A673 (cell line): ENCODE measurements around the gene PLA2G2E. TPM values are rescaled to one million over a fixed set of nuclear protein-coding genes. Genes with fewer than 3 reads are reported as not detected.

Source experiments
- BruUV-seq: library from RNA; stranded (reverse); fragments of 400-500 nt; replicated peaks from 2 replicates; lab custom pipeline; 2021; lab: Mats Ljungman, UMichigan
- CTCF ChIA-PET: fragments of 300-600 bp; sonication (Branson Sonifier 250); formaldehyde crosslinking; loops from one replicate; lab custom pipeline; 2022; ENCODE audit warnings: antibody characterized with exemption; lab: Charles Lee
- POLR2A ChIA-PET: fragments of 300-600 bp; sonication (Branson Sonifier 250); formaldehyde crosslinking; loops from one replicate; lab custom pipeline; 2022; ENCODE audit warnings: antibody characterized with exemption; ENCODE audit not compliant: low non-redundant PET; lab: Charles Lee
- DNase-seq: peaks from one replicate; pipeline ENCODE4 v3.0.0-alpha.2; 2015; ENCODE audit warnings: low spot score
- H3K27ac ChIP-seq: fragments of 200-600 bp; sonication (generic); 2 replicates; pipeline ENCODE4 v1.5.1; 2016; ENCODE audit warnings: mixed run types, low read depth, mild to moderate bottlenecking, mixed read lengths, antibody characterized with exemption, low read length; ENCODE audit not compliant: poor library complexity, severe bottlenecking
- H3K27me3 ChIP-seq: fragments of 200-600 bp; sonication (generic); replicated peaks from 2 replicates; pipeline ENCODE4 v1.6.1; 2017; ENCODE audit warnings: mixed run types, low read depth, mild to moderate bottlenecking, mixed read lengths, antibody characterized with exemption, low read length; ENCODE audit not compliant: insufficient read depth, poor library complexity
- H3K36me3 ChIP-seq: fragments of 200-600 bp; sonication (generic); 2 replicates; pipeline ENCODE4 v1.6.1; 2016; ENCODE audit warnings: mixed run types, mild to moderate bottlenecking, mixed read lengths, antibody characterized with exemption, low read length; ENCODE audit not compliant: insufficient read depth, poor library complexity, severe bottlenecking
- H3K4me1 ChIP-seq: fragments of 200-600 bp; sonication (generic); 2 replicates; pipeline ENCODE4 v1.6.1; 2017; ENCODE audit warnings: mixed run types, mild to moderate bottlenecking, mixed read lengths, antibody characterized with exemption, low read length; ENCODE audit not compliant: insufficient read depth, poor library complexity, severe bottlenecking
- H3K4me3 ChIP-seq: fragments of 200-600 bp; sonication (generic); 2 replicates; pipeline ENCODE4 v1.5.1; 2016; ENCODE audit warnings: low read depth, mixed run types, mild to moderate bottlenecking, mixed read lengths, low read length; ENCODE audit not compliant: poor library complexity, severe bottlenecking
- H3K9me3 ChIP-seq: fragments of 200-600 bp; sonication (generic); 2 replicates; pipeline ENCODE4 v1.6.1; 2016; ENCODE audit warnings: mixed run types, low read depth, mild to moderate bottlenecking, mixed read lengths, antibody characterized with exemption, low read length; ENCODE audit not compliant: poor library complexity, severe bottlenecking
- CTCF ChIP-seq: fragments of 300-800, 200-600 bp; sonication (generic); conservative IDR thresholded peaks from 2 replicates; pipeline ENCODE4 v1.5.1; 2017; ENCODE audit warnings: low read depth, mild to moderate bottlenecking, antibody characterized with exemption, low read length, moderate library complexity, mixed read lengths
- EZH2 ChIP-seq: fragments of 200-600 bp; sonication (generic); IDR thresholded peaks from 2 replicates; pipeline ENCODE4 v1.6.1; 2017; ENCODE audit warnings: borderline replicate concordance, low read depth, mild to moderate bottlenecking, mixed read lengths, antibody characterized with exemption, low read length; ENCODE audit not compliant: poor library complexity, severe bottlenecking
- intact Hi-C: fragments of 100-400 bp; cut with micrococcal nuclease; formaldehyde crosslinking; loops from one replicate; pipeline ENCODE4 v1.10.0; 2022; ENCODE audit not compliant: unreplicated experiment
- total RNA-seq: library from RNA; stranded (reverse); gene quantifications from 2 replicates; pipeline ENCODE4 v1.2.3, GENCODE V29; 2021

PLA2G2E gene
- total RNA-seq, 1 experiment from 2014 or later, result not detected

GRCh38 chr1:19960591-19960990 lies 37.2 kb upstream of the PLA2G2E start:
- TF ChIP-seq CTCF, result no peak
- no peak for TF ChIP-seq EZH2
- no peak for DNase-seq
- CTCF ChIA-PET, result no interaction called here
- Histone ChIP-seq H3K9me3 (no peaks in the 10 kb centered on the region), H3K27me3 (peaks cover 19% of the 10 kb centered on the region), H3K36me3 (no peaks in the 10 kb centered on the region), H3K4me1 (no peaks in the 10 kb centered on the region), H3K4me3 (no peak overlapping the region), H3K27ac (no peak overlapping the region)
- intact Hi-C loops, result no loop called here
- no TSS peak for BruUV-seq
- POLR2A ChIA-PET, result no interaction called here

- DNase-seq, result no peak
- Histone ChIP-seq H3K36me3 (no peaks in the 10 kb centered on the region), H3K4me1 (no peaks in the 10 kb centered on the region), H3K27me3 (peaks cover 5% of the 10 kb centered on the region), H3K4me3 (no peak overlapping the region), H3K27ac (no peak overlapping the region), H3K9me3 (no peaks in the 10 kb centered on the region)
- POLR2A ChIA-PET, result no interaction called here
- TF ChIP-seq CTCF (no peak), EZH2 (no peak)
- CTCF ChIA-PET, result no interaction called here
- no TSS peak for BruUV-seq
- intact Hi-C loops, result no loop called here
These were observed 34.4 kb upstream of the PLA2G2E start for GRCh38 chr1:19957779-19958178.

GRCh38 chr1:19955534-19956170 lies 32.2 kb upstream of the PLA2G2E start:
- ChIA-PET POLR2A (interaction anchor here (0.6 kb wide), 1 partner anchor 306 kb away, joined by 4 read pairs; no protein-coding TSS in a partner anchor), CTCF (no interaction called here)
- Histone ChIP-seq H3K27me3 (peaks cover 5% of the 10 kb centered on the region), H3K27ac (no peak overlapping the region), H3K9me3 (no peaks in the 10 kb centered on the region), H3K36me3 (no peaks in the 10 kb centered on the region), H3K4me3 (no peak overlapping the region), H3K4me1 (no peaks in the 10 kb centered on the region)
- intact Hi-C loops, result no loop called here
- DNase-seq, result no peak
- TF ChIP-seq CTCF (no peak), EZH2 (no peak)
- no TSS peak for BruUV-seq
